ENCODE measurements around the gene CHRNG. TPM values are rescaled to one million over a fixed set of nuclear protein-coding genes. Genes with fewer than 3 reads are reported as not detected.
A peak's percentile ranks its signal among the peaks of the same experiment; 100 is the strongest.
"Not testable (repeated sequence)": the region's sequence is repeated elsewhere in the genome, so short reads cannot be mapped to it uniquely, and the experiment has no call there.

Gene CHRNG
- total RNA-seq, 1 donor from 2014 or later = not detected

DNA sequence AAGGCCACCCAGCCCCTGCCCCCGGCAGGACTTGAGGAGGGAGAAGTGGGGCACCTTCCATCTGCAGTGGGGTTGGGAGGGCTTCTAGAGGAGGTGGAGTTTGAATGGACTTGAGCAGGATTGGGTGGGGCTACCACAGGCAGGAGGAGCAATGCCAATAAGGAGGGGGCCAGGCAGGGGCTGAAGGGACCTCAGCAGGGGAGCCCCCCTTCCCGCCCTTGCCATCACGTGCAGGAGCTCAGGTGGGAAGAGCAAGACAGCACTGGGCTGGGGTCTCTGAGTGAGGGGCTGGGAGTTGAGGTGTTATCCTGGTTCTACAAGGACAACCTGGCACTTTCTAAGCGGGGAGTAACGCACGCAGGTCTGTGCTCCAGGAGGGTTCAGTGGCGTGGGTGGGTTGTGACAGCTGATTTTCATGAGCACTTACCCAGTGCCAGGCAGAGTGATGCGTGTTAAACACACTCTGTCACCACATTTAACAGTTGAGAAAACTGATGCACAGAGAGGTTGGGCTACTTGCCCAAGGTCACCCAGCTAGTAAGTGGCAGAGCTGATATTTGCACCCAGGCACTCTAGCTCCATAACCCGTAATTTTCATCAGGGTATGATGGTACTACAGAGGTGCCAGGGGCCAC lies 8.7 kb upstream of the CHRNG start:
- TF ChIP-seq, protein P1, sequence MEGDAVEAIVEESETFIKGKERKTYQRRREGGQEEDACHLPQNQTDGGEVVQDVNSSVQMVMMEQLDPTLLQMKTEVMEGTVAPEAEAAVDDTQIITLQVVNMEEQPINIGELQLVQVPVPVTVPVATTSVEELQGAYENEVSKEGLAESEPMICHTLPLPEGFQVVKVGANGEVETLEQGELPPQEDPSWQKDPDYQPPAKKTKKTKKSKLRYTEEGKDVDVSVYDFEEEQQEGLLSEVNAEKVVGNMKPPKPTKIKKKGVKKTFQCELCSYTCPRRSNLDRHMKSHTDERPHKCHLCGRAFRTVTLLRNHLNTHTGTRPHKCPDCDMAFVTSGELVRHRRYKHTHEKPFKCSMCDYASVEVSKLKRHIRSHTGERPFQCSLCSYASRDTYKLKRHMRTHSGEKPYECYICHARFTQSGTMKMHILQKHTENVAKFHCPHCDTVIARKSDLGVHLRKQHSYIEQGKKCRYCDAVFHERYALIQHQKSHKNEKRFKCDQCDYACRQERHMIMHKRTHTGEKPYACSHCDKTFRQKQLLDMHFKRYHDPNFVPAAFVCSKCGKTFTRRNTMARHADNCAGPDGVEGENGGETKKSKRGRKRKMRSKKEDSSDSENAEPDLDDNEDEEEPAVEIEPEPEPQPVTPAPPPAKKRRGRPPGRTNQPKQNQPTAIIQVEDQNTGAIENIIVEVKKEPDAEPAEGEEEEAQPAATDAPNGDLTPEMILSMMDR (IDR thresholded peaks at IDR 0.05; ENCODE audit: insufficient read depth, low read length, severe bottlenecking) = no peak
- Histone ChIP-seq H3K4me3 (ENCODE audit: low read depth, low read length) (no peak overlapping the region), H3K36me3 (ENCODE audit: control insufficient read depth, insufficient read depth, low read length) (no peaks in the 10 kb centered on the region), H3K27me3 (ENCODE audit: control insufficient read depth, insufficient read depth, low read length) (peaks cover 15% of the 10 kb centered on the region)
- no peak for FAIRE-seq
- DNase-seq (ENCODE audit: low read depth) = no peak

DNA sequence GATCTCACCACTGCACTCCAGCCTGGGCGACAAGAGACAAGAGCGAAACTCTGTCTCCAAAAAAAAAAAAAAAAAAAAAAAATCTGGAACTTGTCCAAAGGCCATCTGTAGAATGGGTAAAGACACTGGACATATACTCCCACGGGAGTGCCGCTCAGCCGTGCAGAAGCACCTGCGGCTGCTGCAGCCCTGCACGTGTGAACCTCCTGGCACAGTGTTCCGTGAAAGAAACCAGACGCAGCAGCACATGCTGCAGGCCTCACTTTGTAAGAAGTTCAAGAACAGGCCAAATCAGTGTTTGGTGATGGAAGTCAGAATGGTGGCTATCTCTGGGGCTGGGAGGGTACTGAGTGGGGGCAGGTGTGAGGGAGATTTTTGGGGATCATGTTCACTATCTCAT lies 7.1 kb upstream of the CHRNG start:
- no peak for FAIRE-seq
- Histone ChIP-seq H3K4me3 (ENCODE audit: low read depth, low read length) (no peak overlapping the region), H3K27me3 (ENCODE audit: control insufficient read depth, insufficient read depth, low read length) (peaks cover 12% of the 10 kb centered on the region), H3K36me3 (ENCODE audit: control insufficient read depth, insufficient read depth, low read length) (no peaks in the 10 kb centered on the region)
- TF ChIP-seq, protein P1 (IDR thresholded peaks at IDR 0.05; ENCODE audit: insufficient read depth, low read length, severe bottlenecking) = no peak
- DNase-seq (ENCODE audit: low read depth) = no peak

GRCh38 chr2:232532821-232533220 lies 6.7 kb upstream of the CHRNG start:
- not testable (repeated sequence) for FAIRE-seq; H3K36me3 ChIP-seq (ENCODE audit: control insufficient read depth, insufficient read depth, low read length); DNase-seq (ENCODE audit: low read depth); H3K4me3 ChIP-seq (ENCODE audit: low read depth, low read length)
- peaks cover 11% of the 10 kb centered on the region for H3K27me3 ChIP-seq (ENCODE audit: control insufficient read depth, insufficient read depth, low read length)

DNA sequence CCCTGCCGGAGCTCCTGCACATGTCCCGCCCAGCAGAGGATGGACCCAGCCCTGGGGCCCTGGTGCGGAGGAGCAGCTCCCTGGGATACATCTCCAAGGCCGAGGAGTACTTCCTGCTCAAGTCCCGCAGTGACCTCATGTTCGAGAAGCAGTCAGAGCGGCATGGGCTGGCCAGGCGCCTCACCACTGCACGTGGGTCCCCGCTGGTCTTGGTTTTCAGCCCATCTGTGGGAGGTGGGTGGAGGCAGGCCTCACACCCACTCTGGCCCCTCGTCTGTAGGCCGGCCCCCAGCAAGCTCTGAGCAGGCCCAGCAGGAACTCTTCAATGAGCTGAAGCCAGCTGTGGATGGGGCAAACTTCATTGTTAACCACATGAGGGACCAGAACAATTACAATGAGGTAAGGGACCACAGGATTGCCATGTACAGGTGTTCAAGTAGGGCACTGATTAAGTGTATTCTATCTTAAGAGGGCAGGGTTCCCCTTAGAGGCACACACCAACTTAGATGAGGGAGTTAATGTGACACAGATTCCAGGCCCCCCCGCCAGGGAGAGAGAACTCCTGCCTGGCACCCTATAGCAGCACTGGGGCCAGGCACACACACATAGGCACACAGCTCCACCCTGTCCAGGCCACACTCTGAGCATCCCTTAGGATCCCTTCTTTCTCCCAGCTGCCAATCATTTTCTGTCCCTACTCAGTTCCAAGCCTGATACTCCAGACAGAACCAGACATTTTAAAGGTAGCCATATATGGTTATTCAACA lies 5.4 kb upstream of the CHRNG start:
- TF ChIP-seq, protein P1 (IDR thresholded peaks at IDR 0.05; ENCODE audit: insufficient read depth, low read length, severe bottlenecking) = no peak
- FAIRE-seq (peak; percentile 84), DNase-seq (ENCODE audit: low read depth) (no peak)
- Histone ChIP-seq H3K4me3 (ENCODE audit: low read depth, low read length) (no peak overlapping the region), H3K27me3 (ENCODE audit: control insufficient read depth, insufficient read depth, low read length) (peaks cover under 1% of the 10 kb centered on the region), H3K36me3 (ENCODE audit: control insufficient read depth, insufficient read depth, low read length) (no peaks in the 10 kb centered on the region)

DNA sequence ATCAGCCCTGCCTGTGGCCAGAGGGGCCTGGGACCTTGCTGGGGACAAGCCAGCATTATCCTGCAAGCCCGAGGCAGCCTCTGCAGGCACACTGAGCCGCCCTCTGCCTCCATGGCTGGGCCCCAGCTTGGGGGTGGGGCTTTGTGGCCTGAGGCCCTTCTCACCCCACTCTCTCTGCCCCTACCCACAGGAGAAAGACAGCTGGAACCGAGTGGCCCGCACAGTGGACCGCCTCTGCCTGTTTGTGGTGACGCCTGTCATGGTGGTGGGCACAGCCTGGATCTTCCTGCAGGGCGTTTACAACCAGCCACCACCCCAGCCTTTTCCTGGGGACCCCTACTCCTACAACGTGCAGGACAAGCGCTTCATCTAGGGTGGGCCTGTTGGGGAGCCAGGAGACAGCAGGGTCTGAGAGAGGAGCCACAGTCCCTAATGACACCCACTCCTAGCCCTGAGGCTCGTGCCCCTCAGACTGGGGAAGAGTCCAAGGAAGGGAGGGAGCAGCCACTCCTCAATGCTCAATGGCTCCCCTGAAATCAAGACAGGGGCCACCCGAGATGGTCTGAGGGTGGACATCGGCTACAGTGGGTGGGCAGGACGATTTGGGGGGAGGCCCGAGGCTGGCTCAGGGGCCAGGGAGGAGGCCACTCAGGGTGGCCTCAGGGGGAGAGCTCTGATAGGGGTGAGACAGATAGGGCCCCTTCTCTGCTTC lies 4.4 kb upstream of the CHRNG start:
- Histone ChIP-seq H3K4me3 (ENCODE audit: low read depth, low read length) (no peak overlapping the region), H3K36me3 (ENCODE audit: control insufficient read depth, insufficient read depth, low read length) (no peaks in the 10 kb centered on the region), H3K27me3 (ENCODE audit: control insufficient read depth, insufficient read depth, low read length) (no peaks in the 10 kb centered on the region)
- TF ChIP-seq, protein P1 (IDR thresholded peaks at IDR 0.05; ENCODE audit: insufficient read depth, low read length, severe bottlenecking) = no peak
- FAIRE-seq (no peak), DNase-seq (ENCODE audit: low read depth) (no peak)

All from bronchial epithelial cell (primary cell).